ENCODE measurements around the gene CCDC152. TPM values are rescaled to one million over a fixed set of nuclear protein-coding genes. Genes with fewer than 3 reads are reported as not detected.

CCDC152 gene
- total and polyA plus RNA-seq, 2 donors (not counting 3 experiments of a cell fraction or from before 2014, with no cell fraction given): 0.48 to 2.8 TPM

- POLR2A ChIA-PET: no interaction called here
Measured at GRCh38 chr5:42830924-42831323, 74.3 kb downstream of the CCDC152 start.

GRCh38 chr5:42832060-42832459 lies 75.4 kb downstream of the CCDC152 start:
- intact Hi-C loops (cut with micrococcal nuclease): no loop called here
- TF ChIP-seq MYC (IDR thresholded peaks at IDR 0.05; ENCODE audit: low read depth, low read length): no peak
- TF ChIP-seq JUN (IDR thresholded peaks at IDR 0.05; ENCODE audit: borderline replicate concordance, insufficient read depth, insufficient read length, low read depth): no peak
- no peak for TF ChIP-seq POLR2AphosphoS5 (IDR thresholded peaks at IDR 0.05; ENCODE audit: insufficient read depth, low read depth, low read length)
- TF ChIP-seq EZH2 (IDR thresholded peaks at IDR 0.05; ENCODE audit: borderline replicate concordance, low read depth, low read length, severe bottlenecking): no peak
- TF ChIP-seq GATA2 (IDR thresholded peaks at IDR 0.05; ENCODE audit: insufficient read depth, insufficient read length, low read depth, low read length): no peak
- TF ChIP-seq, protein P1, sequence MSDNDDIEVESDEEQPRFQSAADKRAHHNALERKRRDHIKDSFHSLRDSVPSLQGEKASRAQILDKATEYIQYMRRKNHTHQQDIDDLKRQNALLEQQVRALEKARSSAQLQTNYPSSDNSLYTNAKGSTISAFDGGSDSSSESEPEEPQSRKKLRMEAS (IDR thresholded peaks at IDR 0.05; ENCODE audit: insufficient read depth, insufficient read length): no peak
- TF ChIP-seq FOS (IDR thresholded peaks at IDR 0.05; ENCODE audit: borderline replicate concordance, insufficient read depth, low read length): no peak
- no peak for TF ChIP-seq CTCF (IDR thresholded peaks at IDR 0.05; ENCODE audit: extremely low read depth in 1 of 2, insufficient read depth in 1 of 2, low read depth in 1 of 2, low read length in 2 of 2)
- TF ChIP-seq POLR2A (IDR thresholded peaks at IDR 0.05; ENCODE audit: low read depth, low read length): no peak
- no peak overlapping the region for H3K27ac ChIP-seq (ENCODE audit: insufficient read depth, low read depth, low read length)
- no peaks in the 10 kb centered on the region for H3K4me1 ChIP-seq (ENCODE audit: control insufficient read depth, extremely low read depth, insufficient read depth, low read length)
- no peak for DNase-seq (ENCODE audit: low read depth, low spot score)
- H2AFZ ChIP-seq (ENCODE audit: low read depth, low read length): no peak overlapping the region
- H3K4me2 ChIP-seq (ENCODE audit: insufficient read depth, low read length): no peak overlapping the region
- no peaks in the 10 kb centered on the region for H3K9me1 ChIP-seq (replicated peaks; ENCODE audit: control insufficient read depth, extremely low read depth, insufficient read depth, low read length)
- POLR2A ChIA-PET: no interaction called here
- no peak overlapping the region for H3K4me3 ChIP-seq (replicated peaks in 1 of 3; ENCODE audit: insufficient read depth in 1 of 3, low read depth in 1 of 3, low read length in 3 of 3)
- no peaks in the 10 kb centered on the region for H4K20me1 ChIP-seq (replicated peaks; ENCODE audit: control insufficient read depth, extremely low read depth, insufficient read depth, low read length)
- dilution Hi-C loops (cut with MboI; ENCODE audit: extremely low pct_ligation_motif_present, low sequenced_read_pairs): no loop called here
- no peaks in the 10 kb centered on the region for H3K36me3 ChIP-seq (ENCODE audit: control insufficient read depth in 2 of 2, extremely low read depth in 1 of 2, insufficient read depth in 2 of 2, low read length in 2 of 2)
- no peaks in the 10 kb centered on the region for H3K27me3 ChIP-seq (ENCODE audit: control insufficient read depth in 2 of 2, insufficient read depth in 2 of 2, low read length in 2 of 2)
- BruUV-seq (replicated peaks): no TSS peak
- H3K79me2 ChIP-seq (ENCODE audit: control insufficient read depth, insufficient read depth, low read length): no peaks in the 10 kb centered on the region
- CTCF ChIA-PET: interaction anchor here (1.4 kb wide), 1 partner anchor 87 kb away, joined by 4 read pairs; no protein-coding TSS in a partner anchor
- no peak for FAIRE-seq
- H3K9ac ChIP-seq (replicated peaks; ENCODE audit: extremely low read depth, insufficient read depth, low read length): no peak overlapping the region
- H3K9me3 ChIP-seq (replicated peaks; ENCODE audit: control insufficient read depth, insufficient read depth, low read length): no peaks in the 10 kb centered on the region

More at GRCh38 chr5:42830924-42831323, 74.3 kb downstream of the CCDC152 start:
- H3K36me3 ChIP-seq (ENCODE audit: control insufficient read depth in 2 of 2, extremely low read depth in 1 of 2, insufficient read depth in 2 of 2, low read length in 2 of 2): no peaks in the 10 kb centered on the region
- intact Hi-C loops (cut with micrococcal nuclease): no loop called here
- H3K9me3 ChIP-seq (replicated peaks; ENCODE audit: control insufficient read depth, insufficient read depth, low read length): no peaks in the 10 kb centered on the region
- H3K79me2 ChIP-seq (ENCODE audit: control insufficient read depth, insufficient read depth, low read length): no peaks in the 10 kb centered on the region
- no peak for FAIRE-seq
- TF ChIP-seq GATA2 (IDR thresholded peaks at IDR 0.05; ENCODE audit: insufficient read depth, insufficient read length, low read depth, low read length): no peak
- TF ChIP-seq POLR2AphosphoS5 (IDR thresholded peaks at IDR 0.05; ENCODE audit: insufficient read depth, low read depth, low read length): no peak
- TF ChIP-seq FOS (IDR thresholded peaks at IDR 0.05; ENCODE audit: borderline replicate concordance, insufficient read depth, low read length): no peak
- BruUV-seq (replicated peaks): no TSS peak
- CTCF ChIA-PET: no interaction called here
- no peaks in the 10 kb centered on the region for H3K27me3 ChIP-seq (ENCODE audit: control insufficient read depth in 2 of 2, insufficient read depth in 2 of 2, low read length in 2 of 2)
- no peaks in the 10 kb centered on the region for H3K4me1 ChIP-seq (ENCODE audit: control insufficient read depth, extremely low read depth, insufficient read depth, low read length)
- H3K27ac ChIP-seq (ENCODE audit: insufficient read depth, low read depth, low read length): no peak overlapping the region
- dilution Hi-C loops (cut with MboI; ENCODE audit: extremely low pct_ligation_motif_present, low sequenced_read_pairs): no loop called here
- H3K4me3 ChIP-seq (replicated peaks in 1 of 3; ENCODE audit: insufficient read depth in 1 of 3, low read depth in 1 of 3, low read length in 3 of 3): no peak overlapping the region
- H3K9ac ChIP-seq (replicated peaks; ENCODE audit: extremely low read depth, insufficient read depth, low read length): no peak overlapping the region
- H3K9me1 ChIP-seq (replicated peaks; ENCODE audit: control insufficient read depth, extremely low read depth, insufficient read depth, low read length): no peaks in the 10 kb centered on the region
- DNase-seq (ENCODE audit: low read depth, low spot score): no peak
- no peaks in the 10 kb centered on the region for H4K20me1 ChIP-seq (replicated peaks; ENCODE audit: control insufficient read depth, extremely low read depth, insufficient read depth, low read length)
- H3K4me2 ChIP-seq (ENCODE audit: insufficient read depth, low read length): no peak overlapping the region
- no peak overlapping the region for H2AFZ ChIP-seq (ENCODE audit: low read depth, low read length)
